GM12878 (cell line): Measurements from ENCODE around the gene CEACAM21.

ENCODE experiments used
- CTCF ChIP-seq, 3 experiments: IDR thresholded peaks in 2 of 3; conservative IDR thresholded peaks in 1 of 3; 2 replicates each; pipeline ENCODE4 v1.5.1; 2011; ENCODE audit warnings: low read depth in 3 of 3, low read length in 3 of 3, mild to moderate bottlenecking in 3 of 3, control low read depth in 2 of 3, moderate library complexity in 2 of 3, inconsistent platforms in 1 of 3, mixed read lengths in 1 of 3; ENCODE audit not compliant: control insufficient read depth in 2 of 3, insufficient read depth in 1 of 3; ENCODE audit errors: extremely low read depth in 1 of 3
- ESRRA ChIP-seq: IDR thresholded peaks from 2 replicates; pipeline ENCODE4 v1.6.1; 2012; ENCODE audit warnings: mild to moderate bottlenecking, low read length, improper control_type of control experiment
- EZH2 ChIP-seq: IDR thresholded peaks from 2 replicates; pipeline ENCODE4 v1.6.1; 2012; ENCODE audit warnings: low read depth, mild to moderate bottlenecking, control low read depth, inconsistent platforms, low read length, borderline replicate concordance; ENCODE audit not compliant: control insufficient read depth
- GABPA ChIP-seq: IDR thresholded peaks from 2 replicates; pipeline ENCODE4 v1.6.1; 2014; ENCODE audit warnings: antibody characterized with exemption, low read depth, mild to moderate bottlenecking, inconsistent platforms
- HDAC6 ChIP-seq: fragments of 200-600 bp; sonication (generic); IDR thresholded peaks from one replicate; pipeline ENCODE4 v1.8.0; 2017; ENCODE audit warnings: antibody characterized with exemption; ENCODE audit not compliant: unreplicated experiment
- MTA2 ChIP-seq: fragments of 450-650 bp; IDR thresholded peaks from 2 replicates; pipeline ENCODE4 v1.6.1; 2016; ENCODE audit warnings: low read depth, mild to moderate bottlenecking, moderate library complexity
- NFYB ChIP-seq: IDR thresholded peaks from 2 replicates; pipeline ENCODE4 v1.6.1; 2011; ENCODE audit warnings: low read depth, mild to moderate bottlenecking, low read length, improper control_type of control experiment, moderate library complexity; ENCODE audit not compliant: insufficient read depth
- PBX3 ChIP-seq: IDR thresholded peaks from 2 replicates; pipeline ENCODE4 v1.6.1; 2011; ENCODE audit warnings: mild to moderate bottlenecking, low read depth, low read length, moderate library complexity; ENCODE audit not compliant: insufficient replicate concordance
- POLR2AphosphoS5 ChIP-seq: IDR thresholded peaks from 2 replicates; pipeline ENCODE4 v1.6.1; 2011; ENCODE audit warnings: mild to moderate bottlenecking, low read length, inconsistent platforms
- RAD21 ChIP-seq: IDR thresholded peaks from 2 replicates; pipeline ENCODE4 v1.6.1; 2011; ENCODE audit warnings: mild to moderate bottlenecking, low read depth, low read length, moderate library complexity; ENCODE audit not compliant: insufficient read depth
- SUZ12 ChIP-seq: fragments of 200-600 bp; sonication (generic); IDR thresholded peaks from one replicate; pipeline ENCODE4 v1.6.1; 2018; ENCODE audit warnings: antibody characterized with exemption, mild to moderate bottlenecking; ENCODE audit not compliant: unreplicated experiment
- USF1 ChIP-seq: IDR thresholded peaks from 2 replicates; pipeline ENCODE4 v1.6.1; 2011; ENCODE audit warnings: borderline replicate concordance, low read depth, mild to moderate bottlenecking, moderate library complexity, mixed read lengths, low read length; ENCODE audit not compliant: insufficient read depth; ENCODE audit errors: extremely low read length
- YY1 ChIP-seq: IDR thresholded peaks from 2 replicates; pipeline ENCODE4 v1.6.1; 2011; ENCODE audit warnings: low read depth, mild to moderate bottlenecking, low read length

DNA sequence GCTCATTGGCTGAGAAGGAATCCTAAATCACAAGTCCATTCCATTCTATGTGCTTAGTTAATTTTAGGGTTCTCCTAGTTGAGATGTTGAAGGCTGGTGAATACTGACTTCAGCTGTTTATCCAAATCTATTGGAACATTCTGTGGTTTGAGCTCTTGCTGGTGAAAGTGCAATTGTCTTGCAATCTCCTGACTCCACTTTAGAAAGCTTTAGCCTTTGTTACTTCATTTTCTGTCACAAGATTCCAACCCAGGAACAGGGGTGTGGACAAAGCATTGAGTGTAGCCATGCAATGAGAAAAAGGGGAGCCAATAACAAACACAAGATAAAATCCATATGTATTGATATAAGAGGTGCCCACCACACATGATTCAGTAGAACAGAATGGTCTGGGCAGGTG is 15.0 kb downstream of the CEACAM21 start:
- TF ChIP-seq SUZ12 (no peak), RAD21 (no peak), NFYB (no peak), USF1 (no peak), HDAC6 (no peak), CTCF (IDR thresholded peaks at IDR 0.05 in 2 of 3, conservative IDR thresholded peaks at IDR 0.05 in 1 of 3; ENCODE audit: control insufficient read depth in 2 of 3, extremely low read depth in 1 of 3, insufficient read depth in 1 of 3, low read depth in 3 of 3, low read length in 3 of 3) (no peak), EZH2 (no peak), POLR2AphosphoS5 (no peak), MTA2 (no peak), GABPA (no peak), ESRRA (no peak), PBX3 (no peak), YY1 (no peak)
